HepG2 (cell line): Measurements from ENCODE around the gene ABHD13. TPM values are rescaled to one million over a fixed set of nuclear protein-coding genes. Genes with fewer than 3 reads are reported as not detected.

Source experiments
- CEBPG ChIP-seq: IDR thresholded peaks from 2 replicates; pipeline ENCODE4 v1.6.1; 2016
- ETV6 ChIP-seq: sonication (generic); formaldehyde crosslinking; conservative IDR thresholded peaks from 2 replicates; pipeline ENCODE4 v1.4.0; 2020; ENCODE audit warnings: missing genetic modification reagents
- GPN1 ChIP-seq: sonication (generic); formaldehyde crosslinking; IDR thresholded peaks from 2 replicates; pipeline ENCODE4 v1.5.1; 2020; ENCODE audit warnings: missing genetic modification reagents, borderline replicate concordance
- HBP1 ChIP-seq: IDR thresholded peaks from 2 replicates; pipeline ENCODE4 v1.6.1; 2016; ENCODE audit warnings: low read depth, control low read depth
- HNF1B ChIP-seq: sonication (generic); formaldehyde crosslinking; IDR thresholded peaks from 2 replicates; pipeline ENCODE4 v1.5.1; 2020; ENCODE audit warnings: mild to moderate bottlenecking, moderate library complexity, missing genetic modification reagents
- MAF1 ChIP-seq: sonication (generic); formaldehyde crosslinking; IDR thresholded peaks from 2 replicates; pipeline ENCODE4 v1.5.0; 2020; ENCODE audit warnings: missing genetic modification reagents, borderline replicate concordance
- MYC ChIP-seq: sonication (generic); formaldehyde crosslinking; IDR thresholded peaks from 2 replicates; pipeline ENCODE4 v1.9.0; 2021; ENCODE audit warnings: missing genetic modification reagents, borderline replicate concordance
- NR0B2 ChIP-seq: sonication (generic); formaldehyde crosslinking; IDR thresholded peaks from 2 replicates; pipeline ENCODE4 v1.4.0; 2020; ENCODE audit warnings: mild to moderate bottlenecking, missing genetic modification reagents
- PATZ1 ChIP-seq: sonication (generic); formaldehyde crosslinking; IDR thresholded peaks from 2 replicates; pipeline ENCODE4 v1.4.0; 2020; ENCODE audit warnings: missing genetic modification reagents
- SRF ChIP-seq: IDR thresholded peaks from 2 replicates; pipeline ENCODE4 v1.6.1; 2011; ENCODE audit warnings: mild to moderate bottlenecking, low read depth, low read length, moderate library complexity
- ZFP37 ChIP-seq: sonication (generic); formaldehyde crosslinking; IDR thresholded peaks from 2 replicates; pipeline ENCODE4 v1.4.0; 2020; ENCODE audit warnings: missing genetic modification reagents, borderline replicate concordance
- ZKSCAN5 ChIP-seq: sonication (generic); formaldehyde crosslinking; IDR thresholded peaks from 2 replicates; pipeline ENCODE4 v1.5.1; 2020; ENCODE audit warnings: mild to moderate bottlenecking, missing genetic modification reagents
- ZNF205 ChIP-seq: IDR thresholded peaks from 2 replicates; pipeline ENCODE4 v1.6.1; 2018; ENCODE audit warnings: missing biosample characterization, missing genetic modification reagents
- ZNF33A ChIP-seq: sonication (generic); formaldehyde crosslinking; IDR thresholded peaks from 2 replicates; pipeline ENCODE4 v1.5.1; 2020; ENCODE audit warnings: missing genetic modification reagents, mild to moderate bottlenecking, moderate library complexity, borderline replicate concordance
- ZNF501 ChIP-seq: sonication (generic); formaldehyde crosslinking; IDR thresholded peaks from 2 replicates; pipeline ENCODE4 v1.5.1; 2020; ENCODE audit warnings: mild to moderate bottlenecking, moderate library complexity, missing genetic modification reagents
- ZNF597 ChIP-seq: sonication (generic); formaldehyde crosslinking; IDR thresholded peaks from 2 replicates; pipeline ENCODE4 v1.5.0; 2020; ENCODE audit warnings: missing genetic modification reagents
- ZNF883 ChIP-seq: sonication (generic); formaldehyde crosslinking; IDR thresholded peaks from 2 replicates; pipeline ENCODE4 v1.5.1; 2020; ENCODE audit warnings: mild to moderate bottlenecking, missing genetic modification reagents; ENCODE audit errors: not compliant biosample characterization
- ZSCAN20 ChIP-seq: sonication (generic); formaldehyde crosslinking; IDR thresholded peaks from 2 replicates; pipeline ENCODE4 v1.4.0; 2020; ENCODE audit warnings: missing genetic modification reagents, mild to moderate bottlenecking, borderline replicate concordance
- polyA plus RNA-seq, 8 experiments: library from polyadenylated mRNA; depleted of rRNA in 3 of 8; stranded (reverse) in 7 of 8; unstranded in 1 of 8; fragments of >200 nt; fragmentation: Illumina TruSeq in 4 of 8; extraction: Trizol in 4 of 8; gene quantifications; 2 replicates each; pipeline versions ENCODE4 v1.2.1 to v1.2.3, GENCODE V29; 2011 to 2016; ENCODE audit warnings: low read depth in 4 of 8, missing spikeins in 1 of 8, mixed read lengths in 1 of 8; ENCODE audit not compliant: insufficient read depth in 1 of 8
- total RNA-seq, 5 experiments: library from RNA; depleted of rRNA; stranded (reverse); fragments of >200 nt; fragmentation: Illumina TruSeq; extraction: Trizol; gene quantifications; 2 replicates each; pipeline ENCODE4 v1.2.3, GENCODE V29; 2016; ENCODE audit warnings: low read depth in 1 of 5

The ABHD13 gene
- total and polyA plus RNA-seq, 2 of the 13 experiments (the other 11 are each of a cell fraction or from before 2014, with no cell fraction given) = 4.3 to 6.2 TPM

- TF ChIP-seq HNF1B (CRISPR knock-in tag) (no peak), ZNF501 (CRISPR knock-in tag) (peak; percentile 89), CEBPG (CRISPR knock-in tag) (peak; percentile 53; the same call in 1 of the 2 replicates), ZNF597 (CRISPR knock-in tag) (no peak), ZKSCAN5 (CRISPR knock-in tag) (no peak), GPN1 (CRISPR knock-in tag) (no peak), MAF1 (no peak), ETV6 (CRISPR knock-in tag) (peak; percentile 19; the same call in 1 of the 2 replicates), ZSCAN20 (CRISPR knock-in tag) (peak; percentile 17; the same call in 1 of the 2 replicates), MYC (CRISPR knock-in tag) (peak; percentile 76; the same call in 1 of the 2 replicates), ZNF205 (peak; percentile 48), ZFP37 (CRISPR knock-in tag) (0 out of 2 replicates have a peak, but pooled peaks have one; percentile 58), ZNF33A (no peak), SRF (no peak), HBP1 (CRISPR knock-in tag) (peak; percentile 62; the same call in 1 of the 2 replicates), ZNF883 (CRISPR knock-in tag) (peak; percentile 46), NR0B2 (CRISPR knock-in tag) (no peak), PATZ1 (CRISPR knock-in tag) (peak; percentile 98)
These were observed at the start of gene ABHD13 (continued) for GRCh38 chr13:108218044-108218974.
